Upper lobe of left lung (tissue), 6 donors: Measurements from ENCODE around the gene GHRH. TPM values are rescaled to one million over a fixed set of nuclear protein-coding genes. Genes with fewer than 3 reads are reported as not detected.

Experiments
- ATAC-seq, 2 donors: fragments of 200-7000 bp; cut with Tn5 transposase; one replicate each; pipeline ENCODE4 v1.9.1; 2022; ENCODE audit warnings: mild to moderate bottlenecking in 2 of 2, moderate library complexity in 2 of 2; ENCODE audit not compliant: low FRiP score in 2 of 2
- DNase-seq, 2 donors: peaks; one replicate each; pipeline ENCODE4 v3.0.0-alpha.2; 2019 to 2020
- H3K27ac ChIP-seq, 4 donors: fragments of 200-600 bp; sonication (generic); one replicate each; pipeline ENCODE4 v1.5.1; 2016 to 2019
- H3K27me3 ChIP-seq, 4 donors: fragments of 200-600 bp; sonication (generic); one replicate each; pipeline ENCODE4 v1.5.1; 2017 to 2019
- H3K36me3 ChIP-seq, 4 donors: fragments of 200-600 bp; sonication (generic); one replicate each; pipeline ENCODE4 v1.5.1; 2016 to 2019
- H3K4me1 ChIP-seq, 4 donors: fragments of 200-600 bp; sonication (generic); one replicate each; pipeline ENCODE4 v1.5.1; 2018 to 2019
- H3K4me3 ChIP-seq, 4 donors: fragments of 200-600 bp; sonication (generic); one replicate each; pipeline ENCODE4 v1.5.1; 2017 to 2019; ENCODE audit warnings: mild to moderate bottlenecking in 2 of 4, moderate library complexity in 1 of 4
- H3K9me3 ChIP-seq, 4 donors: fragments of 200-600 bp; sonication (generic); one replicate each; pipeline ENCODE4 v1.5.1; 2018 to 2019
- CTCF ChIP-seq, 6 experiments: fragments of 450-650 bp in 4 of 6; fragments of 200-600 bp in 2 of 6; sonication (generic) in 2 of 6; IDR thresholded peaks; one replicate each; pipeline ENCODE4 v1.5.1; 2016 to 2019; ENCODE audit warnings: antibody characterized with exemption in 6 of 6
- EP300 ChIP-seq, 4 donors: sonication (generic); formaldehyde crosslinking; IDR thresholded peaks; one replicate each; pipeline ENCODE4 v1.5.1; 2017; ENCODE audit warnings: antibody characterized with exemption in 4 of 4, control low read depth in 2 of 4
- POLR2A ChIP-seq, 4 donors: fragments of 450-650 bp; IDR thresholded peaks; one replicate each; pipeline ENCODE4 v1.5.1; 2016 to 2017; ENCODE audit warnings: antibody characterized with exemption in 4 of 4, mild to moderate bottlenecking in 2 of 4
- POLR2AphosphoS5 ChIP-seq, 2 donors: sonication (generic); formaldehyde crosslinking; IDR thresholded peaks; one replicate each; pipeline ENCODE4 v1.5.1; 2017; ENCODE audit warnings: antibody characterized with exemption in 2 of 2
- WGBS, 2 donors: methylation state at CpG; one replicate each; pipeline ENCODE4 v1.1.5; 2017 to 2018; 5-methylcytosine and 5-hydroxymethylcytosine counted together
- total RNA-seq, 6 donors: library from RNA; depleted of rRNA in 4 of 6; stranded (reverse); fragments of >200 nt in 4 of 6; gene quantifications; one replicate each; pipeline versions ENCODE4 v1.1.0 to v1.2.1, GENCODE V29; 2016 to 2021
- donor health status: DM: no; HTN: no; CAD: no; lungs with moderate emphysema.
- donor health status: DM: no; HTN: yes; CAD: no; lungs with severe emphysema.

The GHRH gene
- total RNA-seq, 6 donors from 2014 or later = not detected

- DNase-seq = no peak
- Histone ChIP-seq H3K27me3 (no peaks in the 10 kb centered on the region), H3K4me1 (peaks cover 5 to 17% (median 8%) of the 10 kb centered on the region in 4 donors), H3K4me3 (no peak overlapping the region), H3K9me3 (no peaks in the 10 kb centered on the region), H3K36me3 (peaks cover 0 to 59% (median 18%) of the 10 kb centered on the region in 4 donors), H3K27ac (no peak overlapping the region)
- WGBS, 2 donors = 61 to 79% methylated on average over 8 of the region's 8 CpGs
- TF ChIP-seq EP300 (IDR thresholded peaks at IDR 0.05) (no peak), POLR2A (IDR thresholded peaks at IDR 0.05) (no peak), POLR2AphosphoS5 (IDR thresholded peaks at IDR 0.05) (no peak), CTCF (IDR thresholded peaks at IDR 0.05) (no peak)
- no peak for ATAC-seq
Observed at GRCh38 chr20:37308086-37309050, 46.8 kb upstream of the GHRH start.

- no peaks in the 10 kb centered on the region for H3K9me3 ChIP-seq
- H3K4me1 ChIP-seq = peaks cover 2 to 8% (median 4%) of the 10 kb centered on the region in 4 donors
- H3K4me3 ChIP-seq = no peak overlapping the region
- WGBS, 2 donors = 74 to 86% methylated on average over 3 of the region's 3 CpGs
- no peak overlapping the region for H3K27ac ChIP-seq
- ATAC-seq (no peak), DNase-seq (no peak)
- no peaks in the 10 kb centered on the region for H3K27me3 ChIP-seq
- no peak for TF ChIP-seq CTCF (IDR thresholded peaks at IDR 0.05)
- no peak for TF ChIP-seq POLR2AphosphoS5 (IDR thresholded peaks at IDR 0.05)
- no peak for TF ChIP-seq EP300 (IDR thresholded peaks at IDR 0.05)
- no peak for TF ChIP-seq POLR2A (IDR thresholded peaks at IDR 0.05)
- H3K36me3 ChIP-seq = peaks cover 0 to 76% (median 29%) of the 10 kb centered on the region in 4 donors
Observed at GRCh38 chr20:37305839-37306238, 44.2 kb upstream of the GHRH start.

- no peaks in the 10 kb centered on the region for H3K27me3 ChIP-seq
- peaks cover 0 to 68% (median 27%) of the 10 kb centered on the region in 4 donors for H3K36me3 ChIP-seq
- no peak for TF ChIP-seq POLR2AphosphoS5 (IDR thresholded peaks at IDR 0.05)
- WGBS, 2 donors = 87 to 90% methylated on average over 6 of the region's 6 CpGs
- peaks cover 2 to 7% (median 4%) of the 10 kb centered on the region in 4 donors for H3K4me1 ChIP-seq
- ATAC-seq = no peak
- DNase-seq = no peak
- no peak overlapping the region for H3K4me3 ChIP-seq
- no peaks in the 10 kb centered on the region for H3K9me3 ChIP-seq
- no peak overlapping the region for H3K27ac ChIP-seq
Observed at GRCh38 chr20:37305079-37305478, 43.5 kb upstream of the GHRH start.

- DNase-seq = no peak
- no peak overlapping the region for H3K27ac ChIP-seq
- no peak overlapping the region for H3K4me3 ChIP-seq
- no peak for ATAC-seq
- no peaks in the 10 kb centered on the region for H3K27me3 ChIP-seq
- H3K4me1 ChIP-seq = peaks cover 4 to 14% (median 6%) of the 10 kb centered on the region in 4 donors
- TF ChIP-seq CTCF (IDR thresholded peaks at IDR 0.05) (no peak), POLR2A (IDR thresholded peaks at IDR 0.05) (no peak), POLR2AphosphoS5 (IDR thresholded peaks at IDR 0.05) (no peak), EP300 (IDR thresholded peaks at IDR 0.05) (no peak)
- peaks cover 0 to 62% (median 22%) of the 10 kb centered on the region in 4 donors for H3K36me3 ChIP-seq
- no peaks in the 10 kb centered on the region for H3K9me3 ChIP-seq
- 84 to 95% methylated on average over 4 of the region's 4 CpGs for WGBS, 2 donors
Observed at GRCh38 chr20:37303637-37304036, 42.0 kb upstream of the GHRH start.

- no peaks in the 10 kb centered on the region for H3K9me3 ChIP-seq
- H3K27me3 ChIP-seq = no peaks in the 10 kb centered on the region
- ATAC-seq = no peak
- no peak overlapping the region for H3K27ac ChIP-seq
- TF ChIP-seq POLR2AphosphoS5 (IDR thresholded peaks at IDR 0.05) (no peak), CTCF (IDR thresholded peaks at IDR 0.05) (no peak), POLR2A (IDR thresholded peaks at IDR 0.05) (no peak), EP300 (IDR thresholded peaks at IDR 0.05) (no peak)
- peaks cover 4 to 17% (median 11%) of the 10 kb centered on the region in 4 donors for H3K4me1 ChIP-seq
- no peak overlapping the region for H3K4me3 ChIP-seq
- WGBS, 2 donors = 87 to 100% methylated on average over 2 of the region's 2 CpGs
- peaks cover 0 to 56% (median 22%) of the 10 kb centered on the region in 4 donors for H3K36me3 ChIP-seq
- no peak for DNase-seq
Observed at GRCh38 chr20:37302981-37303380, 41.4 kb upstream of the GHRH start.
